CD1c-positive myeloid dendritic cell (primary cell): ENCODE data around the gene AIG1.
"Not testable (repeated sequence)": the region's sequence is repeated elsewhere in the genome, so short reads cannot be mapped to it uniquely, and the experiment has no call there.

ENCODE experiments used
- DNase-seq: peaks from one replicate; pipeline ENCODE4 v3.0.0-alpha.2; 2016; ENCODE audit errors: extremely low spot score

The AIG1 gene

GRCh38 chr6:143325379-143326140 is 264.9 kb downstream of the AIG1 start:
- no peak for DNase-seq

GRCh38 chr6:143328876-143329275 is 268.2 kb downstream of the AIG1 start:
- DNase-seq: no peak

GRCh38 chr6:143329323-143329722 is 268.6 kb downstream of the AIG1 start:
- no peak for DNase-seq

- DNase-seq: no peak
Measured at GRCh38 chr6:143331362-143331761, 270.7 kb downstream of the AIG1 start.

- no peak for DNase-seq
Measured at GRCh38 chr6:143332153-143332845, 271.6 kb downstream of the AIG1 start.

GRCh38 chr6:143333081-143333480 is 272.4 kb downstream of the AIG1 start:
- no peak for DNase-seq

GRCh38 chr6:143333749-143334520 is 273.2 kb downstream of the AIG1 start:
- DNase-seq: no peak

GRCh38 chr6:143335865-143336264 is 275.2 kb downstream of the AIG1 start:
- no peak for DNase-seq

- no peak for DNase-seq
Measured at GRCh38 chr6:143336446-143337152, 275.9 kb downstream of the AIG1 start.

- peak; percentile 21 for DNase-seq
Measured at GRCh38 chr6:143337201-143337949, 276.7 kb downstream of the AIG1 start.

- no peak for DNase-seq
Measured at GRCh38 chr6:143339223-143339622, 278.5 kb downstream of the AIG1 start.

- DNase-seq: not testable (repeated sequence)
Measured at GRCh38 chr6:143345477-143345876, 284.8 kb downstream of the AIG1 start.

GRCh38 chr6:143346004-143346403 is 285.3 kb downstream of the AIG1 start:
- DNase-seq: no peak

- no peak for DNase-seq
Measured at GRCh38 chr6:143348531-143348930, 287.8 kb downstream of the AIG1 start.

- DNase-seq: no peak
Measured at GRCh38 chr6:143349530-143349929, 288.8 kb downstream of the AIG1 start.

- DNase-seq: no peak
Measured at GRCh38 chr6:143356101-143356880, 295.6 kb downstream of the AIG1 start.

GRCh38 chr6:143357152-143357551 is 296.5 kb downstream of the AIG1 start:
- DNase-seq: no peak

- DNase-seq: no peak
Measured at GRCh38 chr6:143357561-143358255, 297.0 kb downstream of the AIG1 start.

- DNase-seq: no peak
Measured at GRCh38 chr6:143361536-143362191, 301.0 kb downstream of the AIG1 start.
